Measurements from ENCODE around the gene SMAD5. TPM values are rescaled to one million over a fixed set of nuclear protein-coding genes. Genes with fewer than 3 reads are reported as not detected.

Gene SMAD5
- total RNA-seq, 3 donors from 2014 or later: 3.5 to 10.1 (median 6.0) TPM

- ATAC-seq (no peak), DNase-seq (no peak)
- Mint-ChIP-seq H3K9me3 (peaks cover 25% of the 10 kb centered on the region), H3K4me3 (no peak overlapping the region), H3K4me1 (ENCODE audit: low read depth) (no peaks in the 10 kb centered on the region), H3K27me3 (ENCODE audit: low read depth) (peaks cover 21% of the 10 kb centered on the region), H3K36me3 (ENCODE audit: insufficient read depth) (no peaks in the 10 kb centered on the region)
Observed at GRCh38 chr5:136222580-136223235, 90.1 kb downstream of the SMAD5 start.

GRCh38 chr5:136225796-136226195, 93.2 kb downstream of the SMAD5 start:
- H3K4me3 Mint-ChIP-seq: no peak overlapping the region
- ATAC-seq (no peak), DNase-seq (no peak)
- H3K9me3 Mint-ChIP-seq: peaks cover 15% of the 10 kb centered on the region
- no peaks in the 10 kb centered on the region for H3K36me3 Mint-ChIP-seq (ENCODE audit: insufficient read depth)
- no peaks in the 10 kb centered on the region for H3K4me1 Mint-ChIP-seq (ENCODE audit: low read depth)
- H3K27me3 Mint-ChIP-seq (ENCODE audit: low read depth): peaks cover 29% of the 10 kb centered on the region

- DNase-seq: no peak
- Mint-ChIP-seq H3K36me3 (ENCODE audit: insufficient read depth) (no peaks in the 10 kb centered on the region), H3K4me1 (ENCODE audit: low read depth) (no peaks in the 10 kb centered on the region), H3K9me3 (peaks cover 11% of the 10 kb centered on the region), H3K27me3 (ENCODE audit: low read depth) (peaks cover 26% of the 10 kb centered on the region), H3K4me3 (no peak overlapping the region)
- ATAC-seq: no peak
Observed at GRCh38 chr5:136226401-136226800, 93.8 kb downstream of the SMAD5 start.

GRCh38 chr5:136228136-136228757, 95.6 kb downstream of the SMAD5 start:
- Mint-ChIP-seq H3K36me3 (ENCODE audit: insufficient read depth) (no peaks in the 10 kb centered on the region), H3K27me3 (ENCODE audit: low read depth) (peaks cover 25% of the 10 kb centered on the region), H3K4me3 (no peak overlapping the region), H3K4me1 (ENCODE audit: low read depth) (no peaks in the 10 kb centered on the region), H3K9me3 (no peaks in the 10 kb centered on the region)
- ATAC-seq (no peak), DNase-seq (no peak)

GRCh38 chr5:136230176-136230575, 97.5 kb downstream of the SMAD5 start:
- no peak for ATAC-seq
- H3K36me3 Mint-ChIP-seq (ENCODE audit: insufficient read depth): no peaks in the 10 kb centered on the region
- no peak for DNase-seq
- H3K4me1 Mint-ChIP-seq (ENCODE audit: low read depth): no peaks in the 10 kb centered on the region
- peaks cover 20% of the 10 kb centered on the region for H3K27me3 Mint-ChIP-seq (ENCODE audit: low read depth)
- no peak overlapping the region for H3K4me3 Mint-ChIP-seq
- no peaks in the 10 kb centered on the region for H3K9me3 Mint-ChIP-seq

- Mint-ChIP-seq H3K36me3 (ENCODE audit: insufficient read depth) (no peaks in the 10 kb centered on the region), H3K4me1 (ENCODE audit: low read depth) (no peaks in the 10 kb centered on the region), H3K27me3 (ENCODE audit: low read depth) (peaks cover 9% of the 10 kb centered on the region), H3K9me3 (no peaks in the 10 kb centered on the region), H3K4me3 (no peak overlapping the region)
- DNase-seq (no peak), ATAC-seq (no peak)
Observed at GRCh38 chr5:136232316-136232715, 99.7 kb downstream of the SMAD5 start.

Other genes with a start within 250 kb of the SMAD5 start
- gene IL9, start 237.0 kb upstream of the SMAD5 start, total RNA-seq: 100 to 1,000 TPM in 2 of 3 donors, 10 to 100 TPM in 1; 74.3 to 198 (median 134) TPM
- not detected for gene LECT2, start 177.9 kb upstream of the SMAD5 start, total RNA-seq
- under 1 TPM; 0.81 to 0.84 (median 0.82) TPM for gene TGFBI, start 103.9 kb upstream of the SMAD5 start, total RNA-seq
- not detected for gene SMIM32, start 60.3 kb downstream of the SMAD5 start, total RNA-seq
- not detected for gene TRPC7, start 232.7 kb downstream of the SMAD5 start, total RNA-seq

Measured in activated T-cell treated with anti-CD3 and anti-CD28 coated beads, Interleukin-2, amount 50 U/mL, for 4 hours (primary cell).